Heart left ventricle (tissue), 16 donors: ENCODE measurements around the gene NOG. TPM values are rescaled to one million over a fixed set of nuclear protein-coding genes. Genes with fewer than 3 reads are reported as not detected.

Experiments used
- ATAC-seq, 4 donors: fragments of 200-7000 bp; cut with Tn5 transposase; one replicate each; pipeline ENCODE4 v1.9.1; 2020 to 2022; ENCODE audit warnings: moderate library complexity in 4 of 4, mild to moderate bottlenecking in 3 of 4, moderate number of reproducible peaks in 1 of 4
- DNase-seq, 5 donors: peaks; one replicate each; pipeline ENCODE4 v3.0.0-alpha.2; 2020
- H3K27ac ChIP-seq, 12 donors: fragments of 200-600 bp; sonication (generic) in 4 of 12; one replicate each; pipeline versions ENCODE4 v1.5.0 to v1.8.0; 2016 to 2022; ENCODE audit warnings: mild to moderate bottlenecking in 2 of 12
- H3K27me3 ChIP-seq, 9 donors: fragments of 200-600 bp; sonication (generic) in 2 of 9; one replicate each; pipeline versions ENCODE4 v1.5.1 to v1.8.0; 2016 to 2022; ENCODE audit warnings: mild to moderate bottlenecking in 3 of 9
- H3K36me3 ChIP-seq, 9 donors: fragments of 200-600 bp; sonication (generic) in 2 of 9; one replicate each; pipeline versions ENCODE4 v1.5.0 to v1.8.0; 2018 to 2022; ENCODE audit warnings: mild to moderate bottlenecking in 2 of 9
- H3K4me1 ChIP-seq, 12 donors: fragments of 200-600 bp; sonication (generic) in 4 of 12; one replicate each; pipeline versions ENCODE4 v1.5.0 to v1.8.0; 2016 to 2022; ENCODE audit warnings: mild to moderate bottlenecking in 3 of 12
- H3K4me3 ChIP-seq, 12 donors: fragments of 200-600 bp; sonication (generic) in 4 of 12; one replicate each; pipeline versions ENCODE4 v1.5.0 to v1.8.0; 2017 to 2022; ENCODE audit warnings: mild to moderate bottlenecking in 9 of 12, moderate library complexity in 4 of 12
- H3K9me3 ChIP-seq, 12 donors: fragments of 200-600 bp; sonication (generic) in 4 of 12; one replicate each; pipeline versions ENCODE4 v1.5.0 to v1.8.0; 2016 to 2022; ENCODE audit warnings: mild to moderate bottlenecking in 1 of 12
- CTCF ChIP-seq, 12 donors: fragments of 200-600 bp; sonication (generic) in 4 of 12; IDR thresholded peaks; one replicate each; pipeline versions ENCODE4 v1.5.0 to v1.8.0; 2018 to 2022; ENCODE audit warnings: antibody characterized with exemption in 12 of 12, mild to moderate bottlenecking in 5 of 12
- POLR2A ChIP-seq, 2 donors: fragments of 450-650 bp; IDR thresholded peaks; one replicate each; pipeline ENCODE4 v1.6.1; 2017; ENCODE audit warnings: antibody characterized with exemption in 2 of 2, mild to moderate bottlenecking in 2 of 2, moderate library complexity in 2 of 2
- WGBS, 4 donors: extraction: QIAGEN DNeasy Blood & Tissue Kit in 2 of 4; methylation state at CpG; one replicate each; pipeline versions ENCODE4 v1.1.5 to v1.1.7; 2013 to 2018; 5-methylcytosine and 5-hydroxymethylcytosine counted together
- intact Hi-C, 10 donors: fragments of 100-400 bp; cut with DNase I; formaldehyde crosslinking; loops; one replicate each; pipeline versions ENCODE4 v1.11.1 to v1.14.2; 2022
- polyA plus RNA-seq, 2 donors: library from polyadenylated mRNA; stranded (reverse); fragments of 200-250 nt; gene quantifications; one replicate each; pipeline ENCODE4 v1.2.3, GENCODE V29; 2013
- total RNA-seq, 9 donors: library from RNA; depleted of rRNA in 2 of 9; stranded (reverse); fragments of >200 nt in 2 of 9; fragmentation: NEBNext Ultra II Directional in 3 of 9; extraction: Animal tissue kit (Norgen Biotek cat#: 25700) in 3 of 9; gene quantifications; one replicate each; pipeline versions ENCODE4 v1.1.0 to v1.2.4, GENCODE V29; 2016 to 2023
- donor health status: ischemic (EF 13 %, LVEDD 7.1; RV severe dilation, severe dysfunction).
- donor health status: healthy with polysubstance abuse.
- donor health status: DM: no; HTN: yes; CAD: no.
- donor health status: DM: no; HTN: no; CAD: no.
- donor health status: ischemic (EF 25% LVEDD 6.9; RV normal size, moderate dysfunction).
- donor health status: ischemic (EF 25% LVEDD 5.7; RV mildly dilated, moderate dysfunction).
- donor health status: healthy.
- donor health status: DM: yes; HTN: yes; CAD: no.
- donor health status: ischemic (EF 35%, LVEDD 5.7; RV mildly dilated, moderate dysfunction).
- donor health status: nonischemic (EF 11% LVEDD 7.7; RV severe dilation, severe dysfunction).
- donor health status: DM: yes; HTN: yes; CAD: no.
- donor health status: PGD.
- donor health status: ischemic (EF 29% LVEDD 5.4; RV normal size, mild dysfunction).
- donor health status: nonischemic (EF 23%, LVEDD 6.1; RV moderate dilation, normal function).

NOG gene
- total and polyA plus RNA-seq, 11 donors = 0.03 to 0.36 (median 0.14) TPM; not detected in 4

GRCh38 chr17:56600256-56600655 lies 6.8 kb downstream of the NOG start:
- Histone ChIP-seq H3K4me1 (peaks cover 4 to 30% (median 16%) of the 10 kb centered on the region in 12 donors), H3K27ac (no peak overlapping the region), H3K36me3 (no peaks in the 10 kb centered on the region), H3K27me3 (peaks cover 21 to 75% (median 52%) of the 10 kb centered on the region in 9 donors), H3K4me3 (no peak overlapping the region), H3K9me3 (no peaks in the 10 kb centered on the region)
- intact Hi-C loops = loop anchor here in 1 of 10 donors (5.0 kb wide), 1 partner anchor 112 kb away; no protein-coding TSS in a partner anchor
- TF ChIP-seq POLR2A (IDR thresholded peaks at IDR 0.05) (no peak), CTCF (IDR thresholded peaks at IDR 0.05) (no peak)
- ATAC-seq = no peak
- WGBS, 4 donors = 90 to 100% (median 95%) methylated on average over 1 of the region's 1 CpG
- DNase-seq = no peak

- WGBS, 4 donors = 79 to 93% (median 85%) methylated on average over 1 of the region's 1 CpG
- Histone ChIP-seq H3K36me3 (no peaks in the 10 kb centered on the region), H3K27me3 (peaks cover 21 to 72% (median 46%) of the 10 kb centered on the region in 9 donors), H3K27ac (no peak overlapping the region), H3K4me1 (peaks cover 4 to 16% (median 13%) of the 10 kb centered on the region in 12 donors), H3K4me3 (no peak overlapping the region), H3K9me3 (no peaks in the 10 kb centered on the region)
- no peak for DNase-seq
- no peak for ATAC-seq
- TF ChIP-seq POLR2A (IDR thresholded peaks at IDR 0.05) = no peak
- TF ChIP-seq CTCF (IDR thresholded peaks at IDR 0.05) = no peak
- intact Hi-C loops = loop anchor here in 1 of 10 donors (5.0 kb wide), 1 partner anchor 111 kb away; no protein-coding TSS in a partner anchor
Observed at GRCh38 chr17:56601591-56601990, 8.1 kb downstream of the NOG start.

GRCh38 chr17:56602292-56603130 lies 9.0 kb downstream of the NOG start:
- Histone ChIP-seq H3K27ac (no peak overlapping the region), H3K4me1 (peaks cover 3 to 8% (median 5%) of the 10 kb centered on the region in 12 donors), H3K27me3 (peaks cover 19 to 68% (median 38%) of the 10 kb centered on the region in 9 donors), H3K4me3 (no peak overlapping the region), H3K9me3 (no peaks in the 10 kb centered on the region), H3K36me3 (no peaks in the 10 kb centered on the region)
- WGBS, 4 donors = 68 to 74% (median 72%) methylated on average over 8 of the region's 8 CpGs
- intact Hi-C loops = loop anchor here in 1 of 10 donors (5.0 kb wide), 1 partner anchor 110 kb away; no protein-coding TSS in a partner anchor
- no peak for TF ChIP-seq CTCF (IDR thresholded peaks at IDR 0.05)
- TF ChIP-seq POLR2A (IDR thresholded peaks at IDR 0.05) = no peak
- ATAC-seq = no peak
- DNase-seq = no peak

- Histone ChIP-seq H3K9me3 (no peaks in the 10 kb centered on the region), H3K36me3 (no peaks in the 10 kb centered on the region), H3K27ac (no peak overlapping the region), H3K4me1 (no peaks in the 10 kb centered on the region), H3K4me3 (no peak overlapping the region), H3K27me3 (peaks cover 9 to 56% (median 28%) of the 10 kb centered on the region in 9 donors)
- WGBS, 4 donors = 45 to 74% (median 62%) methylated on average over 7 of the region's 7 CpGs
- no peak for ATAC-seq
- TF ChIP-seq POLR2A (IDR thresholded peaks at IDR 0.05) (no peak), CTCF (IDR thresholded peaks at IDR 0.05) (no peak)
- DNase-seq = no peak
- intact Hi-C loops = loop anchor here in 1 of 10 donors (5.0 kb wide), 1 partner anchor 109 kb away; no protein-coding TSS in a partner anchor
Observed at GRCh38 chr17:56603486-56604238, 10.2 kb downstream of the NOG start.
